Neural progenitor cell (in vitro differentiated cells): ENCODE results near the gene SRL.

Experiments
- EZH2 ChIP-seq: fragments of 200-600 bp; sonication (generic); IDR thresholded peaks from 2 replicates; pipeline ENCODE4 v1.6.1; 2017; ENCODE audit warnings: antibody characterized with exemption, mild to moderate bottlenecking, moderate library complexity
- TF ChIP-seq, protein P1 (sequence below): fragments of 200-600 bp; sonication (generic); IDR thresholded peaks from 2 replicates; pipeline ENCODE4 v1.5.1; 2017; ENCODE audit warnings: antibody characterized with exemption, mild to moderate bottlenecking

DNA sequence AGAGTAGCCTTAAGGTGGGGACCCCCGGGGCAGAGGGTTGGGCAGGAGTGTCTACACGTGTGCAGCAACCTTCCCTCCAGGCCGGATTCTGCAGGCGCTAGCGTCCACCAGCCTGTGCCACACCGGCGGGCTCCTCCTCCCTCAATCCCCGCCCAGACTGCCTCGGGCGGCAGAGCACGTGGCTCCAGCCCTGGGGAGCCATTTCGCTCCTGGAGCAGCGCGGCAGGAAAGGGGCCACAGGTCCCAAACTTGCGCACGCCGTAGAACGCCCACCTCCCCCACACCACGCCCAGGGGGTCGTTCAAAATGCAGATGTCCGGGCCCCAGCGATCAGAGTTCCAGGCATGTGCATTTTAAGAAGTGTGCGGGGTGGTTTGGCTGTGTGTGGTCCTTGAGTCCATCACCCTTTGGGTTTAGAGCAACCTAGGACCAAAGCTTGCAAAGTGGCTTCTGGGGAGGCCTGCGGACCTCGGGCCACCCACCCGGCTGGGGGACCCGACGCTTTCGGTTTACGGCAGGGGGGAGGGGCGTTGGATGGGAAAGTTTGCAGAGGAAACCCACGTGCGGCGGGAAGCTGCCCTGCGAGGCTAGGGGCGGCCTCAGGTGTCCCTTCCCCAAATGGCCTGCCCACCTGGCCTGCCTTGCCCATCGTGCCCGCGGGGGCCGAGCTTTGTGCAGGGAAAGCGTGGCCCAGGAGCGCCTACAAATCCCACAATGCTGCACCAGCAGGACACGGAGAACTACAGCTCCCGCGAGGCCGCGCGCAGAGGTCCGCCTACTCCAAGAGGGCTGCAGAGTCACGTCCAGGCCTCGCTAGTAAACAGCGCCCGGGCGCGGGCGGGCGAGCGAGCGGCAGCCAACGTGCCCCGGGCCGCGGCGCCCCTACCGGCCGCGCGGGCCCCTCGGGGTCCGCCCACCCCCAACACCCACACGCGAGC is 29.6 kb upstream of the SRL start:
- TF ChIP-seq, protein P1, sequence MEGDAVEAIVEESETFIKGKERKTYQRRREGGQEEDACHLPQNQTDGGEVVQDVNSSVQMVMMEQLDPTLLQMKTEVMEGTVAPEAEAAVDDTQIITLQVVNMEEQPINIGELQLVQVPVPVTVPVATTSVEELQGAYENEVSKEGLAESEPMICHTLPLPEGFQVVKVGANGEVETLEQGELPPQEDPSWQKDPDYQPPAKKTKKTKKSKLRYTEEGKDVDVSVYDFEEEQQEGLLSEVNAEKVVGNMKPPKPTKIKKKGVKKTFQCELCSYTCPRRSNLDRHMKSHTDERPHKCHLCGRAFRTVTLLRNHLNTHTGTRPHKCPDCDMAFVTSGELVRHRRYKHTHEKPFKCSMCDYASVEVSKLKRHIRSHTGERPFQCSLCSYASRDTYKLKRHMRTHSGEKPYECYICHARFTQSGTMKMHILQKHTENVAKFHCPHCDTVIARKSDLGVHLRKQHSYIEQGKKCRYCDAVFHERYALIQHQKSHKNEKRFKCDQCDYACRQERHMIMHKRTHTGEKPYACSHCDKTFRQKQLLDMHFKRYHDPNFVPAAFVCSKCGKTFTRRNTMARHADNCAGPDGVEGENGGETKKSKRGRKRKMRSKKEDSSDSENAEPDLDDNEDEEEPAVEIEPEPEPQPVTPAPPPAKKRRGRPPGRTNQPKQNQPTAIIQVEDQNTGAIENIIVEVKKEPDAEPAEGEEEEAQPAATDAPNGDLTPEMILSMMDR = peak; percentile 38
- no peak for TF ChIP-seq EZH2
